HG02884 (cell line): ENCODE measurements around the gene SETD6.

ENCODE experiments used
- ATAC-seq: cut with Tn5 transposase; IDR thresholded peaks from one replicate; pipeline ENCODE4 v1.9.1; 2021; ENCODE audit warnings: mild to moderate bottlenecking, moderate library complexity; ENCODE audit not compliant: unreplicated experiment

SETD6 gene

DNA sequence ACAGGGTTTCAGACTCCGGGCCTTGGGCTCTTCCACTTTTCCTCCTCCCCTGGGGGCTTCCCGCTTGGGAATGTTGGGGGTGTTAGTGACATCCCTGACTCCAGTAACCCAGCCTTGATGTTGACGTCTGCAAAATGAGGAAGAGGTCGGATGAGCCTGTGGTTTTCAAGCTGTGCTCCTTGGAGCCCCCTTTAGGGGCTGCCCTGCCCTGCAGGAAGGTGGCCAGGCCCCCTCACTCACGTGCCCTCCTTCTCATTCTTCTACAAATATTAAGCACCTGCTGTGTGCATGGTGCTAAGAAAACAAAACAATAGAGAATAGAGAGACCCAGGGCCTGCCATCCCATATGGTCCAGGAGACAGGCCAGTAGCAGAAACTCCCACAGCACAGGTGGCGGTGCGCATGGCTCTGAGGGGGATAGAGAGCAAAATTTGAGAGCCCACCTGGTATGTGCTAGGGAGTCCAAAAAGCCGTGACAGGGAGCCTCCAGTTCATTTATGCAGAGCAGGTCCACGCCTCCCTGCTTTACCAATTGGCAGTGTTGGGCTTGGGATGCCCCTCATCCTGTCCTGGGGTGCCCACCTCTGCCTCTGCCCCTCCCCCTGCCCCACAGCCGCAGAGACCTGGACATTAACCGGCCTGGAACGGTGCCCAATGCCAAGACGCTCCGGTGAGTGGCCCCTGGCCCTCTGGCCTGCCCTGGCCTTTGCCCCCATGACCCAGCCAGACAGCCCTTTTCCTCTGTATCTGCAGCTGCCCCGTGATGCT, 7.9 kb upstream of the SETD6 start:
- no peak for ATAC-seq

DNA sequence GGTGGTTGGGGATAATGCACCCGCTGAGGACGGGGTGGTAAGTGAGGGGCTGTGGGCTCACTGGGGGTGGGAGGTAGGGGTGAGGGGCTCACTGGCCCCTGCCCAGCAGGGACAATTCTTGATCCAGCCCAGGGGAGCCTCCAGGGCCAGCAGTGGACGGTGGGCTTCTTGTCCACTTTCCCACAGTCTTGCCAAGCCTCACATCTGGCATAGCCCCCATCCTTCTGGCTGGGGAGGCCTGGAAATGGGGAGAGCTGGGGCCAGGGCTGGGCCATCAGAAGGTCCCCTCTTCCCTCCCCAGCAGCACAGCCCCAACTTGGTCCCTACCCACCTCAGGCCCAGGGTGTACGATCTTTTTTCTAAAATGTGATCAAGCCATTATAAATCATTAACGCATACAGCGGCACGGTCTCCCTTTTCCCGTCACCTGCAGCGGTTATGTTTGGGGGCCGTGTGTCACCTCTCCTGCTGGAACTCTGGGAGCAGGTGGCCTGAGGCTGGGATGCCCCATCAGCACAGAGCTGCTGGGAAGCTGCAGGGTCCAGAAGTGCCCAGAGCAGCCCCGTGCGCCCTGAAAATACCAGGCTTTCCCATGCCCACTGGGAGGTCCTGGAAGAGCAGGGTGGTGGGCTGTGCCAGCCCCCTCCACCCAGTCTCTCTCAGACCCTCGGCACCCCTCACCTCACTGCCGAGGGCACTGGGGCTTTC, 7.2 kb upstream of the SETD6 start:
- ATAC-seq, result no peak

DNA sequence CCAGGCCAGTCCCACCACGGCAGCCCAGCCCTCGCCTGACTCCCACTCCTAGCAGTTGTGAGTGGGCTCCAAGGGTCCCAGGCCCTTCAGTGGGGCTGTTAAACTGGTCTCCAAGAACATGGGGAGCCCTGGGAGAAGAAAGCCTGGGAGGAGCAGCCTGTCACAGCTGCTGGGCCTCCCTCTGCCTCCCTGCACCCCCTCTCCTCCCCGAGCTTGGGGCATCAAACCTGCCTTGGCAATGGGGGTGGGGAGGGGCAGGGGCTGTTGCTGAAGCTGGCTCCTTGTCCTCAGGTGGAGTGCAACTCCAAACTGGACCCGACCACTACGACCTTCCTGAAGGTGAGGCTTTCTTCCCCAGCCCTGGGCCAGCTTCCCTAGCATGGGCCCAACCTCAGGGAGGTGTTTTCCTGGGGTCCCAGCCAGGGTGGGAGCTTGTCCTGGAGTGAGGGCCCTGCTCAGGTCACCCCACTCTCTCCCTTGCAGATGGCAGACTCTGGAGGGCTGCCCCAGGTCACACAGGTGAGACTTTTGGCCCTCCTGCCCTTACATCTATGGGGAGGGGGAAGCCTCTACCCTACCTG, 6.6 kb upstream of the SETD6 start:
- no peak for ATAC-seq

DNA sequence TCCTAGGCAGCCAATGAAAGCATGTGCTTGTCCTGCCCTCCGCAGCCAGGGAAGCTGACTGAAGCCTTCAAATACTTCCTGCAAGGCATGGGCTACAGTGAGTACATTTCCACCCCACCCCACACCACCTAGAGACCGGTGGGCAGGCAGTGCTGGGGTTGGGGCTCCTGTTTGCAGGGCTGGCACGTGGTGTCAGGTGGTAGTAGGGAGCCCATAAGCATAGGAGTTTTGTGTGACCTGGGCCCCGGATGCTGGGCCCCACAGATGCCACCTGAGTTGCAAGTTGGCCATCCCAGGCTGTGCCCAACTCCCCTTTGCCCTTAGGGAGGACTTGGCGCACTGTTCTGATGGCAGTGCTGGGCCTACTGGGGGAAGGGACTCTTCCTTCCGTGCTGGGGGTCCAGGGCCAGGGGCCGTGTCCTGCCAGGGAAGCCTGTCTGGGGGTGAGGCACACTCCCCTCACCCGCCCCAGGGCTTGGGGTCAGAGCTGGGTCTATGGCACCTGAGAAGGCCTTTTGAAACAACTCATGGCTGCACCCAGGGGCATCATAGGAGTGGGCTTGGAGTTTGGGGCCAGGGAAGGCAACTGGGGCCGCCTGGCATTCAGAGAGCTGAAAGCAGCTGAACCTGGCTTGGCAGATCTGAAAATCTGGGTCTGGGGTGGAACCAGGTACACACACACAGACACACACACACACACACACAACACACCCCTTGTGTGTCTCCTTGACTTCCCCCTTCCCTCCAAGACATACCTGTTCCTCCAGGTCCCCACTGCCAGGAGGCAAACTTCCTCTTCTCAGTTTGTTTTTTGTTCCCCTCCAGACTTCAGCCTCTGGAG, 5.8 kb upstream of the SETD6 start:
- no peak for ATAC-seq

DNA sequence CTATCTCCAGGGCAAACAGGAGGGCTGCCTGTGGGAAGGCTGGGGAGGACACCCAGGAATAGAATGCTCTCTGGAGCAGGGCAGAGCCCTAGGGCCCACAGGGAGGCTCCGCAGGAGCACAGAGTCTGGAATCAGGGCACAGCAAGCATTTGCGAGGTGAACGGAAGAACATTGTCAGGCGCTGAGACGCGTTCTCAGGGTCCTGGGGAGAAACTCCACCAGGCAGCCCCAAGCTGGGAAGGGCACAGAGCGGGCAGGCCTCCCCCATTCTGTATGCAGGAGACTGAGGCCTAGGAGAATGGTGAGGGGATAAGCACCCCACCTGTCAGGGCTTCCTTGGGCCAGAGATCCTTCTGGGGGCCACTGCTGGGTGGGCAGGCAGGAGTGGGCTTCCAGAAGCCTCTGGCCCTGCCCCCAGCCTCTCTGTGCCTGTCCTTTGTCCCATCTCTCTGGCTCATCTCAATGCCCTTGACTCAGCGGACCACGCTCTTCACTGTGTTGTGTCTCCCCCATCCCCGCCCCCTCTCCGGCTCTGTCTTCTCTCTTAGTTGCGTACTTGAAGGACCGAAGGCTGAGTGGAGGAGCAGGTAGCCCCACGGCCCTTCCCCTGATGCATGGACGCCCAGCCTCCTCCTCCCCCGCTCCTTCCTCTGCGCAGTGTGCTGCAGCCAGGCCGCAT, 5.1 kb upstream of the SETD6 start:
- ATAC-seq, result no peak

DNA sequence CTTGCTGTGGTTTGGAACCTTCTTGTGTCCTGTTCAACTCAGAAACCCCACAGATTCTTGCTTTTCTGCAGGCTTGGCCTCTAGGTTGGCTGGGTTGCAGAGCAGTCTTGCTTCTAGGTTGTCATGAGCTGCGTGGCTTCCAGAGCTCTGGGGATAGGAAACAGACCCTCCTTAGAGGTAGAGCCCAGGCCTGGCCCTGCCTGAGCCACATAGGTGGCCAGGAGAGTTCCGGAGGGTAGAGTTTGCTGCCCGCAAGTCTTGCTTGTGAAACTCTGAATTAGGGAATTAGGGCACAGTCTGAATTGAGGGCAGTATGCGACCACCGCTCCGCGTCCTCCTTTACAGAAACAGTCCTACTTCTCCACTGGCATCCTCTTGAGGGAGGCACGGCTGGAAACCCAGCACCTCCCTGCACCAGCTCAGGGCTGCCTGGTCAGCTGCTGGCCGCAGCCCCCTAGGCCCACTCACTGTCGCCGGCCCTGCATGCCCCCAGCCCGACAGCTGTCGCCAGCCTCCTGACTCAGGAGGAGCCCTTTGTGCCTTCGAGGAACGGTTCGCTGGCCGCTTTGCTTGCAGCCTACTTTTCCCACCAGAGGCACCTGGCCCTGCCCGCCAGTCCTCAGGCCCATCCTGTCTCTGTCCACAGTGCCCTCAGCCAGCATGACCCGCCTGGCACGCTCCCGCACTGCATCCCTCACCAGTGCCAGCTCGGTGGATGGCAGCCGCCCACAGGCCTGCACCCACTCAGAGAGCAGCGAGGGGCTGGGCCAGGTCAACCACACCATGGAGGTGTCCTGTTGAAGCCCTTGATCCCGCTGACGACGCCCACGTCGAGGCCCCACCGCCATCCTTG, 4.3 kb upstream of the SETD6 start:
- ATAC-seq, result no peak

DNA sequence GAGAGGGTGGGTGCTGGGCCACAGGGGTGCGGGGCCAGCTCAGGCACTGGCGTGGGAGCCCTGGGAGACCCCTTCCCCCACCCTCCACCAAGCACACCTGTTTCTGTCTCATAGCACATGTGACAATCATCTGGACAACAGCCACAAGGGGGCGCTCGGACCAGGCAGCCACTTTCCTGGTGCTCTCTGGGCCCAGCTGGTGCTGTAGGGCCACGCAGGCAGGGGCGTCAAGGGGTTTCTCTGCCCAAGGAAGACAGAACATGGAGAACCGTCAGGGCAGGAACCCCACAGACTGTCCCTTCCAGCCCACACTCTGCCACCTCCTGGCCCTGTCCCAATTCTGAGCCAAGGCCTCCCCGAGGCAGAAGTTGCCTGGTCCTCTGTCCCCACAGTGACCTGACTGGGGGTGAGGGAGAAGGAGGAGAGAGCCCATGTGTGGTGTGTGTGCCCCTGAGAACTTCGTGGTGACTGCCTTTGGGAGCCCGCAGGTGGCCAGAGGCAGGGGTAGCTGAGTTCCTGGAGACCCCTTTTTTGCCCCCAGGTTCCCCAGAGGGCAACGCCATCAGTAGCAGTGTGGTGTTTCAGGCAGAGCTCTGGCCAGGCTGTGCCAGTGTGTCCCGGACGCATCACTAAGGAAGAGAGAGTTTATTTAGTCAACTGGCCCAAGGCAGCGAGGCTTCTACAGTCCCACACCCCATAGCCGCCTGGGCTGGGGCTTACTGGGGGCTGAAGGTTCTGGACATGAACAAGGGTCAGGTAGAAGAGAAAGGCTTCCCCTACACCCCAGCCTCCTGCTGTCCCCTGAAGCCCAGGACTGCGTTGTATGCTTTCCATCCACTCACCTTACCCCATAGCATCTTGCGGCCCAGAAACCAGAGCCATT, 3.1 kb upstream of the SETD6 start:
- ATAC-seq, result peak; percentile 28

DNA sequence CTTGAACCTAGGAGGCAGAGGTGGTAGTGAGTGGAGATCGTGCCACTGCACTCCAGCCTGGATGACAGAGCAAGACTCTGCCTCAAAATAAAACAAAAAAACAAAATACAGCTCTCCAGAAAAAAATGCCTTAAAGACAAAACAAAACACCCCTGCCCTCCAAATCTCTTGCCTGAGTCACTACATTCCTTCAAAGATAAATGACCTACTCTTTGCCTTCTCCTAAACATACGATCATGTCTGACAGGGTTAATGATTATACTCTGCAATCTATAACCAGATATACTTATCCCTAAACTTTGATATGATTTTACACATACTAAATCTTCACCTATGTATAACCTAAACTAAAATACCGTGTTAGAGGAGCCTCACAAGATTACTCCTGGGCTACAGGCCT, 1.4 kb upstream of the SETD6 start:
- ATAC-seq, result no peak

DNA sequence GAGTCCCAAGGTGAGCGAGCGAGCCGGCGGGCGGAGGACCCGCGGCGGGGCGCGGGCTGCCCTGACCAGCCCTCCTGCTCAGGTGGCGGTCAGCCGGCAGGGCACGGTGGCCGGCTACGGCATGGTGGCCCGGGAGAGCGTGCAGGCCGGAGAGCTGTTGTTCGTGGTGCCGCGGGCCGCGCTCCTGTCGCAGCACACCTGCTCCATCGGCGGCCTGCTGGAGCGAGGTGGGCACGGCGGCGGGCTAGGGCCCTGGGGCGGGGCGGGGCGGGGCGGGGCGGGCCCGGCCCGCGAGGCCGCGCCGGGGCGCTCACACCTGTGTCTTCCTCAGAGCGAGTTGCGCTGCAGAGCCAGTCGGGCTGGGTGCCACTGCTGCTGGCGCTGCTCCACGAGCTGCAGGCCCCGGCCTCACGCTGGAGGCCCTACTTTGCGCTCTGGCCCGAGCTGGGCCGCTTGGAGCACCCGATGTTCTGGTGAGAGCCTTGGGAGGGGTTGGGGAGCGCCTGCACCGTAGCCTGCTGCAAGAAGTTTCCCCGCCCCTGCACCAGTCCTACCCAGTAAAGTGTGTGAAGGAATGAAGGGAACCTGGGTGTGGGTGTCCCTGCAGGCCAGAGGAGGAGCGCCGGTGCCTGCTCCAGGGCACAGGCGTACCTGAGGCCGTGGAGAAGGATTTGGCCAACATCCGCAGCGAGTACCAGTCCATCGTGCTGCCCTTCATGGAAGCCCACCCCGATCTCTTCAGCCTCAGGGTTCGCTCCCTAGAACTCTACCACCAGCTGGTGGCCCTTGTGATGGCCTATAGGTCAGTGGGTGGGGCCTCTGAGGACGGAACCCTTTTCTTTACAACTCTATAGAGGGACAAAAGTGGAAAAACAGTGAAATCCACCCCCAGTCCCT, 802 bp downstream of the SETD6 start:
- ATAC-seq, result peak; percentile 28

DNA sequence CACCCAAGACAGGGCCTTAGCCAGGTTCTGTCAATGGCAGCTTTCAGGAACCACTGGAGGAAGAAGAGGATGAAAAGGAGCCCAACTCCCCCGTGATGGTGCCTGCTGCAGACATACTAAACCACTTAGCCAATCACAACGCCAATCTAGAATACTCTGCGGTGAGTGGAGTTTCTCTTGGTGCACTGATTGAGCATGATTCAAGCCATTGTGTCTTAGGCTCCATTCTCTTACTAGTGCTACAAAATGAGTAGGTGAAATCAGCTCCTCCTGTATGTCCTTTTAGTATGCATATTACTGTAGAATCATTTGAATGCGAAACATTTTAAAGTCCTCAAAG, 1.4 kb downstream of the SETD6 start:
- ATAC-seq, result no peak

DNA sequence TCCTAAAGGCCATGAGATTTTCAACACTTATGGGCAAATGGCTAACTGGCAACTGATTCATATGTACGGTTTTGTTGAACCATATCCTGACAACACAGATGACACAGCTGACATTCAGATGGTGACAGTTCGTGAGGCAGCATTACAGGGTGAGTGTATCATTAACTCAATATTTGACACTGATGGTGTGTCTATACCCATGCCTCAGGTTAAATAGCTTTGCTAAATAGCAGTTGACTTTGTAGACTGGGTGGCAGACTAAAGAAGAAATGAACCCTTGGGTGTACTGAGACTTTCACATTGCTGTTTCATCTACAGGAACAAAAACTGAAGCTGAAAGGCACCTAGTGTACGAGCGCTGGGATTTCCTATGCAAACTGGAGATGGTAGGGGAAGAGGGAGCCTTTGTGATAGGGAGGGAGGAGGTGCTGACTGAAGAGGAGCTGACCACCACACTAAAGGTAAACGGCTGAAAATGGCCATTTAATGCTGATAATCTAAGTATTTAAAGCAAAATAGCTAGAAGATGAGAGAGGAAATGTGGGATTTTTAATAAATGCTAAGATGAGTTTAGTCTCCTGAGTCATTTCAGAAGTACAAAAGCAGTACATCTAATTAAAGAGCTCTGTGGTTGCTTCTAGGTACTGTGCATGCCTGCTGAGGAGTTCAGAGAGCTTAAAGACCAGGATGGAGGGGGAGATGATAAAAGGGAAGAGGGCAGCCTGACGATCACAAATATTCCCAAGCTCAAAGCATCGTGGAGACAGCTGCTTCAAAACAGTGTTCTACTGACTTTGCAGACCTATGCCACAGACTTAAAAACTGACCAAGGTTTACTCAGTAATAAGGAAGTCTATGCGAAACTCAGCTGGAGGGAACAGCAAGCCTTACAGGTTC, 3.0 kb downstream of the SETD6 start:
- ATAC-seq, result peak; percentile 51

DNA sequence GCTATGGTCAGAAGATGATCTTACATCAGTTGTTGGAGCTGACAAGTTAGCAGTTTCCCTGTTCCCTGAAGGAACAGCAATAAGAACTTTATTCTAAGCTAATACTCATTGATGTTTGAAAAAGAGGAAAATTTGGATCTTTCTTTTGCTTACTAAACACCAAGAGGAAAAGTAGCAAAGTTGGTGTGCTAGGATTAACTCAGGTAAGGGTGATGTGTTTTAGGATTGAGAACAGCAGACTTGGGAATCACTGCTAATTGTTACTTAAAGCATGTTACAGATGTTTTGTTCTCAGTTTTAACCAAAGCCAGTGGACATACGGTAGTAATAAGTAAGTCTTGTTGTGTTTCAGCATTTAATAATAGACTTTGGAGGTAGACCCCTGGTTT, 3.7 kb downstream of the SETD6 start:
- no peak for ATAC-seq

DNA sequence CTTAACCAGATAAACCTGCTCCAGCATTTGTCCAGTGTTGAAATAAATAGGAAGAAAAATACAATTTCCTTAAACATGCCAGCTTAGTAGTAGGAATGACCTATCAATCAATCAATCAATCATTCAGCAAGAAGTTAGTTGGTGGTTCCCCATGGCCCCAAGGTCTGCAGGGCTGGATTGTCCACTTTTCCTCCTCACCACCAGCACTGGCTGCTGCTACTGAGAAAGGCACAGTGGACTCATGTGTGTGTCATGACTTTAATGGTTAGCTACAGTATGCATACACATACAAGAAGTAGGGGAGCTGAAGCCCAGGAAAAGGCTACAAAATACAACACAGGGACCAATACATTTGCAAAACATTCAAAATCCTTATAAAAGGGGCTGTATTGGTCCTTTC, 4.4 kb downstream of the SETD6 start:
- no peak for ATAC-seq

DNA sequence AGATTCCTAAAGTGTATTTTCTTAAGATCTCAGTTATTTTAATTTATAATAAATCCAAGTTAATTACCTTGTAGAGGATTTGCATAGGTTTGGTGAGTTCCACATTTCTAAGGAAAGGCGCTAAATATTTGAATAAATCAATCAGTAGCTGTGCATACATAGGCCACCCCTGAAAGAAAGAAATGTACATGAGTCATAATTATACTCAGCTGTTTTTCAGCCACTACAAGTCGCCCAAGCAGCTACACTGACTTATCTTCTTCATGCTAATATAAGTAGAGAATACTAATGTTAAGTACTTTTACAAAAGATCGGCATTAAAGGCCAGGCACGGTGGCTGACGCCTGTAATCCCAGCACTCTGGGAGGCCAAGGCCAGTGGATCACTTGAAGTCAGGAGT, 14.9 kb downstream of the SETD6 start:
- no peak for ATAC-seq

DNA sequence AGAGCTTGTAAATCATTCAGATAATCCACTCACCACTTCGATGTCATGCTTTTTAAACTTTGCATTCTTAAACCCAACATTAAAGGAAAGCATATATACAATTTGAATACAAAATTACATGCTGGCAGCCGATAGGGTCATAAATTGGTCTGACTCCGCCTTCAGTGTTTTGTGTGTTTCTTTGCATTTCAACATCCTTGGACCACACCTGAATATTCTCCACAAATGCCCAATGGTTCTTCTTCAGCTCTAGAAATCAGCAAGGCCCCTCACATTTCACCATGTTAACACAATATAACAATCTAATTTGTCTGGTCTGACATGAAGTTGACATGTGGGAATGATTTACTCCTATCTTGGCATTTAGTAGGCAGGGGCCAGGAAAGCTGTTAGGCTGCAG, 17.1 kb downstream of the SETD6 start:
- no peak for ATAC-seq

DNA sequence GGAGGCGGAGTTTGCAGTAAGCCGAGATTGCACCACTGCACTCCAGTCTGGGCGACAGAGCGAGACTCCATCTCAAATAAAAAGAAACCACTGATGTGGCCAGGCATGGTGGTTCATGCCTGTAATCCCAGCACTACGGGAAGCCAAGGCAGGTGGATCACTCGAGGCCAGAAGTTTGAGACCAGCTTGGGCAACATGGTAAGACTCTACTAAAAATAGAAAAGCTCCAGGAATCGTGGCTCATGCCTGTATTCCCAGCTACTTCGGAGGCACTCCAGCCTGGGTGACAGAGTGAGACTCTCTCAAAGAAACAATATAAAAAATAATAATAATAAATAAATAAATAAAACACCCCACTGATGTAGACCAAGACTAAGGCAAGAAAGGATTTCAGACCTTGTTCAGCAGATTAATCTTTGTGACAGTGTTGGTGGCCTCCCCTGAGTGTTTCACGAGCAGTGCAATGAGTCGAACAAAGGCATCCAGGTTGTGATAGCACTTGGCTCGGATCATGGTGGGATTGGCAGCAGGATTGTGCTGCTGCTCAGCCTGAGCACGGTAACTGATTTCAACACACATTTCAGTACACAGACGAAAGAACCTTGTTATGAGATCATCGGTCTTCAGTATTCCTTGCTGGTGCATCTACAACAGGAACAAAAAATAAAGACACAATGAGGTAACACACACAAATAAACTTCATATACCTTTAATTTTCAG, 18.6 kb downstream of the SETD6 start:
- ATAC-seq, result no peak
